ENCODE measurements around the gene HMCN1. TPM values are rescaled to one million over a fixed set of nuclear protein-coding genes. Genes with fewer than 3 reads are reported as not detected.
"Not testable (repeated sequence)": the region's sequence is repeated elsewhere in the genome, so short reads cannot be mapped to it uniquely, and the experiment has no call there.

Gene HMCN1
- total RNA-seq, 5 donors from 2014 or later (not counting 1 experiment from before 2014, with no cell fraction given), result 0.05 to 0.23 (median 0.16) TPM

- Histone ChIP-seq H3K36me3 (ENCODE audit: control insufficient read depth in 2 of 2, extremely low read depth in 1 of 2, insufficient read depth in 1 of 2, low read length in 1 of 2) (no peaks in the 10 kb centered on the region), H3K27ac (ENCODE audit: low read length) (no peak overlapping the region), H3K27me3 (replicated peaks in 1 of 2; ENCODE audit: control insufficient read depth in 2 of 2, extremely low read depth in 1 of 2, insufficient read depth in 2 of 2, low read length in 1 of 2) (no peaks in the 10 kb centered on the region), H3K4me1 (ENCODE audit: control insufficient read depth in 1 of 2, extremely low read depth in 1 of 2, insufficient read depth in 2 of 2, low read length in 2 of 2) (no peaks in the 10 kb centered on the region), H3K4me3 (ENCODE audit: control insufficient read depth in 1 of 2, extremely low read depth in 1 of 2, low read length in 1 of 2) (no peak overlapping the region), H3K9me3 (no peaks in the 10 kb centered on the region)
- CTCF ChIA-PET, result no interaction called here
- H3K27ac Mint-ChIP-seq, result no peak overlapping the region
- no peaks in the 10 kb centered on the region for H3K4me1 Mint-ChIP-seq
- H3K27me3 Mint-ChIP-seq, result no peaks in the 10 kb centered on the region
- DNase-seq (no peak), ATAC-seq (replicated peaks in 1 of 4) (no peak)
- no peak overlapping the region for H3K4me3 Mint-ChIP-seq
- no peaks in the 10 kb centered on the region for H3K9me3 Mint-ChIP-seq
- POLR2A ChIA-PET, result interaction anchor here in 1 of 2 donors (0.7 kb wide), 1 partner anchor 541 kb away, joined by 3 read pairs; no protein-coding TSS in a partner anchor
- H3K36me3 Mint-ChIP-seq, result no peaks in the 10 kb centered on the region
These were observed 41.3 kb downstream of the HMCN1 start for GRCh38 chr1:185775501-185775900.

- H3K27me3 Mint-ChIP-seq, result peaks cover 0 to 3% of the 10 kb centered on the region in 2 donors
- no peak overlapping the region for H3K27ac Mint-ChIP-seq
- CTCF ChIA-PET, result no interaction called here
These were observed 42.3 kb downstream of the HMCN1 start for GRCh38 chr1:185776522-185776921.

DNA sequence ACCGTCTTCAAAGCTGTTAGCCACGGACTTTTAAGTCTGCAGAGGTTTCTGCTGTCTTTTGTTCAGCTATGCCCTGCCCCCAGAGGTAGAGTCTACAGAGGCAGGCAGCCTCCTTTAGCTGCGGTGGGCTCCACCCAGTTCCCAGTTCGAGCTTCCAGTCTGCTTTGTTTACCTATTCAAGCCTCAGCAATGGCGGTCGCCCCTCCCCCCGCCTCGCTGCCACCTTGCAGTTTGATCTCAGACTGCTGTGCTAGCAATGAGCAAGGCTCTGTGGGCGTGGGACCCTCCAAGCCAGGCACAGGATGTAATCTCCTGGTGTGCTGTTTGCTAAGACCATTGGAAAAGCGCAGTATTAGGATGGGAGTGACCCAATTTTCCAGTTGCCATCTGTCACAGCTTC, 49.7 kb downstream of the HMCN1 start:
- H3K27me3 ChIP-seq (replicated peaks in 1 of 2; ENCODE audit: control insufficient read depth in 2 of 2, extremely low read depth in 1 of 2, insufficient read depth in 2 of 2, low read length in 1 of 2); H3K27ac ChIP-seq (ENCODE audit: low read length); ATAC-seq (replicated peaks in 1 of 4); H3K36me3 Mint-ChIP-seq; H3K4me3 Mint-ChIP-seq; H3K4me3 ChIP-seq (ENCODE audit: control insufficient read depth in 1 of 2, extremely low read depth in 1 of 2, low read length in 1 of 2); DNase-seq; H3K4me1 ChIP-seq (ENCODE audit: control insufficient read depth in 1 of 2, extremely low read depth in 1 of 2, insufficient read depth in 2 of 2, low read length in 2 of 2); CTCF ChIA-PET; H3K27ac Mint-ChIP-seq; H3K4me1 Mint-ChIP-seq; H3K9me3 ChIP-seq; H3K36me3 ChIP-seq (ENCODE audit: control insufficient read depth in 2 of 2, extremely low read depth in 1 of 2, insufficient read depth in 1 of 2, low read length in 1 of 2); POLR2A ChIA-PET: not testable (repeated sequence)
- WGBS (ENCODE audit: insufficient coverage), result 81% methylated on average over 10 of the region's 10 CpGs
- H3K27me3 Mint-ChIP-seq, result peaks cover 15 to 22% of the 10 kb centered on the region in 2 donors
- H3K9me3 Mint-ChIP-seq, result peaks cover 0 to 11% (median 0%) of the 10 kb centered on the region in 3 donors

More at GRCh38 chr1:185776522-185776921, 42.3 kb downstream of the HMCN1 start:
- POLR2A ChIA-PET, result interaction anchor here in 1 of 2 donors (0.6 kb wide), 1 partner anchor 58 kb away, joined by 5 read pairs; no protein-coding TSS in a partner anchor
- H3K9me3 Mint-ChIP-seq, result peaks cover 0 to 4% (median 0%) of the 10 kb centered on the region in 3 donors
- H3K36me3 Mint-ChIP-seq, result no peaks in the 10 kb centered on the region
- no peaks in the 10 kb centered on the region for H3K4me1 Mint-ChIP-seq
- no peaks in the 10 kb centered on the region for H3K9me3 ChIP-seq
- H3K27ac ChIP-seq (ENCODE audit: low read length), result no peak overlapping the region
- DNase-seq (no peak), ATAC-seq (replicated peaks in 1 of 4) (no peak)
- H3K27me3 ChIP-seq (replicated peaks in 1 of 2; ENCODE audit: control insufficient read depth in 2 of 2, extremely low read depth in 1 of 2, insufficient read depth in 2 of 2, low read length in 1 of 2), result no peaks in the 10 kb centered on the region
- H3K4me3 ChIP-seq (ENCODE audit: control insufficient read depth in 1 of 2, extremely low read depth in 1 of 2, low read length in 1 of 2), result no peak overlapping the region
- no peak overlapping the region for H3K4me3 Mint-ChIP-seq
- H3K36me3 ChIP-seq (ENCODE audit: control insufficient read depth in 2 of 2, extremely low read depth in 1 of 2, insufficient read depth in 1 of 2, low read length in 1 of 2), result no peaks in the 10 kb centered on the region
- H3K4me1 ChIP-seq (ENCODE audit: control insufficient read depth in 1 of 2, extremely low read depth in 1 of 2, insufficient read depth in 2 of 2, low read length in 2 of 2), result no peaks in the 10 kb centered on the region

DNA sequence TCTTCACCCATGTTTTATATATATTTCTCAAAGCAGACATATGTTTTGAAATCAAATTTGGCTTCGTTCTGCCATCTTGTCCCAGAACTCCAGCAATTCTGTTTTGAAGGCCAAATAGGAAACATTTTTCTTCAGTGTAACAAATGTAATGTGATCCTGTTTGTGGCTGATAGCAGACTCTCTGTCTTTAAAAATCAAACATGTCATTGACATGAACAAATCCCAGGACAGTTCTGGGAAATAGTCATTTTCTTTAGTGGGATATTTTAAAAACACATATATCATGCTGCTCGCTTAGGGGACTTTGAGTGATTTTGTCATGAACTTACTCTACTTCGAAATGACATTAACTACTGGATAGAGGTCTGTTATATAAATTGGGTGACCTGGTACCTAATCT, 51.4 kb downstream of the HMCN1 start:
- Histone ChIP-seq H3K4me3 (ENCODE audit: control insufficient read depth in 1 of 2, extremely low read depth in 1 of 2, low read length in 1 of 2) (no peak overlapping the region), H3K9me3 (no peaks in the 10 kb centered on the region), H3K27ac (ENCODE audit: low read length) (no peak overlapping the region), H3K36me3 (ENCODE audit: control insufficient read depth in 2 of 2, extremely low read depth in 1 of 2, insufficient read depth in 1 of 2, low read length in 1 of 2) (no peaks in the 10 kb centered on the region), H3K27me3 (replicated peaks in 1 of 2; ENCODE audit: control insufficient read depth in 2 of 2, extremely low read depth in 1 of 2, insufficient read depth in 2 of 2, low read length in 1 of 2) (no peaks in the 10 kb centered on the region), H3K4me1 (ENCODE audit: control insufficient read depth in 1 of 2, extremely low read depth in 1 of 2, insufficient read depth in 2 of 2, low read length in 2 of 2) (no peaks in the 10 kb centered on the region)
- ATAC-seq (replicated peaks in 1 of 4) (no peak), DNase-seq (no peak)
- H3K9me3 Mint-ChIP-seq, result peaks cover 0 to 11% (median 0%) of the 10 kb centered on the region in 3 donors
- ChIA-PET POLR2A (no interaction called here), CTCF (interaction anchor here in 1 of 2 donors (0.5 kb wide), 1 partner anchor 346 kb away, joined by 4 read pairs; no protein-coding TSS in a partner anchor)
- H3K4me1 Mint-ChIP-seq, result no peaks in the 10 kb centered on the region
- peaks cover 15 to 22% of the 10 kb centered on the region in 2 donors for H3K27me3 Mint-ChIP-seq
- no peak overlapping the region for H3K4me3 Mint-ChIP-seq
- no peaks in the 10 kb centered on the region for H3K36me3 Mint-ChIP-seq
- no peak overlapping the region for H3K27ac Mint-ChIP-seq
- no CpG with 5 or more reads among the region's 3 CpGs for WGBS (ENCODE audit: insufficient coverage)

DNA sequence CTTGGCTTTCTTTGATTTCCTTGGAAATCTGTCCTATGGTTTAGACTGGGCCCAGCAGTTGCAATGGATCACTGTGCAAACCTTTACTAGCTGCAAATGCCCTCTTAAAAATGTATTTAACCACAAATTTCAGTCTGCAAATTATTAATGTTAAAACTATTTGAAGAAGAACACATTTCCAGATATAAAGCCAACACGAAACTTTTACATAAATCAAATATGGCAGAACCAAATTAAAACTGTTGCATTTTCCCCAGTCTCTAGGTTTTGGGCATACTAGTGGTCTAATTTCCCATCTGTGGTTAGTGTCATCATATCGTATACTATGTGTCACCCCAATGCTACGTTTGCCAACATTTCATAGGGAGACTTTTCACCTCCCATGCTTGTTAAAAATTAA, 52.3 kb downstream of the HMCN1 start:
- Mint-ChIP-seq H3K4me1 (no peaks in the 10 kb centered on the region), H3K36me3 (no peaks in the 10 kb centered on the region), H3K27ac (no peak overlapping the region), H3K9me3 (peaks cover 0 to 7% (median 0%) of the 10 kb centered on the region in 3 donors), H3K4me3 (no peak overlapping the region), H3K27me3 (peaks cover 15 to 22% of the 10 kb centered on the region in 2 donors)
- no peak overlapping the region for H3K27ac ChIP-seq (ENCODE audit: low read length)
- ChIA-PET POLR2A (interaction anchor here (0.6 kb wide), 2 partner anchors 429 to 1035 kb away, joined by 3 to 4 read pairs; no protein-coding TSS in a partner anchor), CTCF (interaction anchor here in 1 of 2 donors (0.6 kb wide), 1 partner anchor 16 kb away, joined by 3 read pairs; no protein-coding TSS in a partner anchor)
- no peak for DNase-seq
- H3K4me3 ChIP-seq (ENCODE audit: control insufficient read depth in 1 of 2, extremely low read depth in 1 of 2, low read length in 1 of 2), result no peak overlapping the region
- no peaks in the 10 kb centered on the region for H3K36me3 ChIP-seq (ENCODE audit: control insufficient read depth in 2 of 2, extremely low read depth in 1 of 2, insufficient read depth in 1 of 2, low read length in 1 of 2)
- WGBS (ENCODE audit: insufficient coverage), result no CpG with 5 or more reads among the region's 3 CpGs
- H3K9me3 ChIP-seq, result no peaks in the 10 kb centered on the region
- H3K27me3 ChIP-seq (replicated peaks in 1 of 2; ENCODE audit: control insufficient read depth in 2 of 2, extremely low read depth in 1 of 2, insufficient read depth in 2 of 2, low read length in 1 of 2), result no peaks in the 10 kb centered on the region
- no peaks in the 10 kb centered on the region for H3K4me1 ChIP-seq (ENCODE audit: control insufficient read depth in 1 of 2, extremely low read depth in 1 of 2, insufficient read depth in 2 of 2, low read length in 2 of 2)
- no peak for ATAC-seq (replicated peaks in 1 of 4)

DNA sequence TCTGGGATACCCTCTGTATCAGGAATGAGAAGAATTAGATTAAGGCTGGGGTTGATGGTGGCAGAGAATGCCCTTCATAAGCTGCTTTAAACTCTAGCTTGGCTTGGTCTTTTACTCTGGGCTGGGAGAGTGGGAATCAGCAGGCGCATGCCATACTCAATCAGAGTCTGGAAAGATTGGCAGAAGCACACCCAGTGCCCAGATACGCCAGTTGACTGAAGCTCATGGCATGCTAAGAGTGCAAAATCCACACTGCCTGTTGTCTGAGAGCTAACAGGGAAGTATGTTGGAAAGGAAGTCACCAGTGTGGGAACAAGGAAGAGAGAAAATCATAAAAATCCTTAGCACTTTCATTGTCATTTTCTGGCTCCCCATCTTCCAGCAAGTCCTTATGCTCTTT, 53.0 kb downstream of the HMCN1 start:
- no peak overlapping the region for H3K27ac Mint-ChIP-seq
- DNase-seq, result no peak
- Histone ChIP-seq H3K4me1 (ENCODE audit: control insufficient read depth in 1 of 2, extremely low read depth in 1 of 2, insufficient read depth in 2 of 2, low read length in 2 of 2) (no peaks in the 10 kb centered on the region), H3K27me3 (replicated peaks in 1 of 2; ENCODE audit: control insufficient read depth in 2 of 2, extremely low read depth in 1 of 2, insufficient read depth in 2 of 2, low read length in 1 of 2) (no peaks in the 10 kb centered on the region), H3K4me3 (ENCODE audit: control insufficient read depth in 1 of 2, extremely low read depth in 1 of 2, low read length in 1 of 2) (no peak overlapping the region), H3K36me3 (ENCODE audit: control insufficient read depth in 2 of 2, extremely low read depth in 1 of 2, insufficient read depth in 1 of 2, low read length in 1 of 2) (no peaks in the 10 kb centered on the region), H3K9me3 (no peaks in the 10 kb centered on the region), H3K27ac (ENCODE audit: low read length) (no peak overlapping the region)
- H3K4me1 Mint-ChIP-seq, result no peaks in the 10 kb centered on the region
- ChIA-PET POLR2A (interaction anchor here in 1 of 2 donors (0.6 kb wide), 1 partner anchor 1035 kb away, joined by 3 read pairs; no protein-coding TSS in a partner anchor), CTCF (no interaction called here)
- H3K36me3 Mint-ChIP-seq, result no peaks in the 10 kb centered on the region
- peaks cover 15 to 19% of the 10 kb centered on the region in 2 donors for H3K27me3 Mint-ChIP-seq
- no peak for ATAC-seq (replicated peaks in 1 of 4)
- no peak overlapping the region for H3K4me3 Mint-ChIP-seq
- peaks cover 0 to 4% (median 0%) of the 10 kb centered on the region in 3 donors for H3K9me3 Mint-ChIP-seq
- 78% methylated on average over 2 of the region's 2 CpGs for WGBS (ENCODE audit: insufficient coverage)

All from T-cell (primary cell).